NCI-H1694 (cell line): ENCODE data around the gene ZNF263.

Experiments used
- DNase-seq: peaks from one replicate; lab custom pipeline; 2025; lab: John Stamatoyannopoulos, UW

ZNF263 gene

DNA sequence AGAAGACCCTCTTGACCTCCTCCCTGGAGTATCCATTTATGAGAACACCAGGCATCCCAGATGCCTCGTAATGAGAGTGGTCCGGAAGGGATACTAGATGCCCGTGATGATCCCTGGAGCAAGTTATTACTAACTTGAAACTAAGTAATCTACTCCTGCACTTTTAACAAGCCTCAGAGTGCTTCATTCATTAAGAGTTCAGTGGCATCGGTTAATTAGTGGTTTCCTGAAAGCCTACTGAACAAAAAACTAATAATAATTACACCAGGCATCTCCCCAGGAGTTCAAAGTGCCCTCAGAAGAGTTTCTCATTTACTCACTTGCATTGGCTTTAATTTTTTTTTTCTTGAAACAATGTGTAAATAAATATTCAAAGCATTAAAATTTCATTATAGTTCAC, 44.2 kb downstream of the ZNF263 start:
- DNase-seq = no peak

DNA sequence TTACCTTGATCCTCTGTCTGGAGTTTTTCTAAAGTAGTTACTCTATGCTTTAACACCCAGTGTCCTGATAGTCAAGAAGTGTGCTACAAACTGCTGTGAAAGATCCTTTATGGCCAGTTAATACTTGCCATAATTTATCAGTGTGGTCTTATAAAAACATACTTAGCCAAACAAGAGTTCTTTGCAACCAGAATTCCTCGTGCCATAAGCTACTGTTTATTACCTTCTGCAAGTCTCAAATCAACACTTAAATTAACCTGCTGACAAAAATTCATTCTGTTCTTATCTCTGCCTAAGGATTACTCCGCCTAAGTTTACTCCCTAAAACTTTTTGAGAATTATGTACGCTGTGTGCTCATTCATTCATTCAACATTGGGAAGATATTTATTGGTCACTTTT, 44.8 kb downstream of the ZNF263 start:
- no peak for DNase-seq

GRCh38 chr16:3328643-3329042, 45.4 kb downstream of the ZNF263 start:
- DNase-seq = no peak
